GM12878 (cell line): Measurements from ENCODE around the gene ZNF483.

Source experiments
- BCL11A ChIP-seq: IDR thresholded peaks from 2 replicates; pipeline ENCODE4 v1.6.1; 2011; ENCODE audit warnings: low read depth, low read length
- BCL3 ChIP-seq: IDR thresholded peaks from 2 replicates; pipeline ENCODE4 v1.6.1; 2011; ENCODE audit warnings: borderline replicate concordance, low read depth, mild to moderate bottlenecking, moderate library complexity, low read length; ENCODE audit not compliant: insufficient read depth, poor library complexity, severe bottlenecking
- CBX5 ChIP-seq: sonication (generic); IDR thresholded peaks from 2 replicates; pipeline ENCODE4 v1.6.1; 2016; ENCODE audit warnings: low read depth, moderate library complexity, mild to moderate bottlenecking, inconsistent platforms
- CHD4 ChIP-seq: fragments of 200-600 bp; sonication (generic); IDR thresholded peaks from 2 replicates; pipeline ENCODE4 v1.6.1; 2016; ENCODE audit warnings: mild to moderate bottlenecking
- CREB1 ChIP-seq: IDR thresholded peaks from 2 replicates; pipeline ENCODE4 v1.6.1; 2012; ENCODE audit warnings: low read depth, mild to moderate bottlenecking, inconsistent platforms
- CTCF ChIP-seq, 3 experiments: IDR thresholded peaks in 2 of 3; conservative IDR thresholded peaks in 1 of 3; 2 replicates each; pipeline ENCODE4 v1.5.1; 2011; ENCODE audit warnings: low read depth in 3 of 3, low read length in 3 of 3, mild to moderate bottlenecking in 3 of 3, control low read depth in 2 of 3, moderate library complexity in 2 of 3, inconsistent platforms in 1 of 3, mixed read lengths in 1 of 3; ENCODE audit not compliant: control insufficient read depth in 2 of 3, insufficient read depth in 1 of 3; ENCODE audit errors: extremely low read depth in 1 of 3
- EGR1 ChIP-seq, 2 experiments: IDR thresholded peaks; 1 replicate in 1 of 2; 2 replicates in 1 of 2; pipeline ENCODE4 v1.6.1; 2011 to 2012; ENCODE audit warnings: low read depth in 2 of 2, low read length in 2 of 2, borderline replicate concordance in 1 of 2, mild to moderate bottlenecking in 1 of 2, moderate library complexity in 1 of 2
- EP300 ChIP-seq, 2 experiments: fragments of 150-350 bp in 1 of 2; IDR thresholded peaks; 2 replicates each; pipeline ENCODE4 v1.6.1; 2011 to 2012; ENCODE audit warnings: low read depth in 2 of 2, low read length in 2 of 2, borderline replicate concordance in 1 of 2, improper control_type of control experiment in 1 of 2, inconsistent platforms in 1 of 2; ENCODE audit not compliant: control insufficient read depth in 1 of 2
- HDAC6 ChIP-seq: fragments of 200-600 bp; sonication (generic); IDR thresholded peaks from one replicate; pipeline ENCODE4 v1.8.0; 2017; ENCODE audit warnings: antibody characterized with exemption; ENCODE audit not compliant: unreplicated experiment
- JUND ChIP-seq: IDR thresholded peaks from 2 replicates; pipeline ENCODE4 v1.6.1; 2012; ENCODE audit warnings: low read depth, mild to moderate bottlenecking, low read length, improper control_type of control experiment, moderate library complexity
- POLR2A ChIP-seq: IDR thresholded peaks from 2 replicates; pipeline ENCODE4 v1.6.1; 2011; ENCODE audit warnings: low read depth, mild to moderate bottlenecking, low read length
- YBX1 ChIP-seq: fragments of 450-650 bp; IDR thresholded peaks from 2 replicates; pipeline ENCODE4 v1.6.1; 2016; ENCODE audit warnings: antibody characterized with exemption
- YY1 ChIP-seq: IDR thresholded peaks from 2 replicates; pipeline ENCODE4 v1.6.1; 2011; ENCODE audit warnings: low read depth, mild to moderate bottlenecking, low read length
- ZNF24 ChIP-seq: fragments of 450-650 bp; IDR thresholded peaks from 2 replicates; pipeline ENCODE4 v1.6.1; 2017; ENCODE audit warnings: antibody characterized with exemption, mild to moderate bottlenecking

- no peak for TF ChIP-seq JUND
- no peak for TF ChIP-seq CTCF (IDR thresholded peaks at IDR 0.05 in 2 of 3, conservative IDR thresholded peaks at IDR 0.05 in 1 of 3; ENCODE audit: control insufficient read depth in 2 of 3, extremely low read depth in 1 of 3, insufficient read depth in 1 of 3, low read depth in 3 of 3, low read length in 3 of 3)
- TF ChIP-seq BCL3: no peak
- no peak for TF ChIP-seq CBX5
- no peak for TF ChIP-seq POLR2A
- TF ChIP-seq CHD4: no peak
- no peak for TF ChIP-seq EP300 (IDR thresholded peaks at IDR 0.05; ENCODE audit: borderline replicate concordance in 1 of 2, control insufficient read depth in 1 of 2, low read depth in 2 of 2, low read length in 2 of 2)
- no peak for TF ChIP-seq ZNF24
- no peak for TF ChIP-seq YBX1
- no peak for TF ChIP-seq BCL11A
- no peak for TF ChIP-seq YY1
- TF ChIP-seq CREB1: no peak
- no peak for TF ChIP-seq HDAC6
- no peak for TF ChIP-seq EGR1 (IDR thresholded peaks at IDR 0.05; ENCODE audit: borderline replicate concordance in 1 of 2, low read depth in 2 of 2, low read length in 2 of 2)
These were observed at the start of gene ZNF483 for GRCh38 chr9:111525056-111525977.
